Measurements from ENCODE around the gene ADGRG3. TPM values are rescaled to one million over a fixed set of nuclear protein-coding genes. Genes with fewer than 3 reads are reported as not detected.
A peak's percentile ranks its signal among the peaks of the same experiment; 100 is the strongest.

Gene ADGRG3
- total RNA-seq, 1 donor from 2014 or later, result not detected

DNA sequence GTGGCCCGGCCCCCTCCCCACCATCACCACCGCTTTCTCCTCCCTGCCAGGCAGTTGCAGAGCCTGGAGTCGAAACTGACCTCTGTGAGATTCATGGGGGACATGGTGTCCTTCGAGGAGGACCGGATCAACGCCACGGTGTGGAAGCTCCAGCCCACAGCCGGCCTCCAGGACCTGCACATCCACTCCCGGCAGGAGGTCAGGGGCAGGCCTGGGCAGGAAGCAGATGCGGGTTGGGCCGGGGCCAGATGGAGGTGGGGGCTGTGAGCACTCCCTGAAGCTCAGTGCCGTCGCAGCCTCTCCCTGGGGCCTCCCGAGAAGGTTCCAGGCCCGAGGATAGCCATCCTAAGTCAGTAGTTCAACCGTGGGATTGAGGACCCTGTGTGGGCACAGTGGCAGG is 14.2 kb upstream of the ADGRG3 start:
- no peak overlapping the region for H3K27ac Mint-ChIP-seq (ENCODE audit: unreplicated experiment)
- no peak for FAIRE-seq

GRCh38 chr16:57656342-57656955 is 11.7 kb upstream of the ADGRG3 start:
- no peak for FAIRE-seq
- peaks cover 16% of the 10 kb centered on the region for H3K4me1 ChIP-seq (ENCODE audit: insufficient read depth, low read length)
- no peak overlapping the region for H2AFZ ChIP-seq (ENCODE audit: low read depth, low read length)
- H3K27ac ChIP-seq (ENCODE audit: low read depth, low read length), result no peak overlapping the region
- H3K9ac ChIP-seq (ENCODE audit: low read length), result no peak overlapping the region
- DNase-seq (ENCODE audit: low read depth), result no peak
- H3K27ac Mint-ChIP-seq (ENCODE audit: unreplicated experiment), result no peak overlapping the region
- no peaks in the 10 kb centered on the region for H3K9me3 Mint-ChIP-seq (ENCODE audit: unreplicated experiment)
- H3K27me3 Mint-ChIP-seq (ENCODE audit: low read depth, unreplicated experiment), result peaks cover 14% of the 10 kb centered on the region
- H3K36me3 ChIP-seq (ENCODE audit: insufficient read depth, low read length), result no peaks in the 10 kb centered on the region
- H3K4me3 Mint-ChIP-seq (ENCODE audit: unreplicated experiment), result no peak overlapping the region
- peaks cover 2% of the 10 kb centered on the region for H3K36me3 Mint-ChIP-seq (ENCODE audit: low read depth, unreplicated experiment)
- H3K27me3 ChIP-seq (ENCODE audit: insufficient read depth, low read length), result no peaks in the 10 kb centered on the region
- H3K9me3 ChIP-seq (ENCODE audit: insufficient read depth, low read depth, low read length), result no peaks in the 10 kb centered on the region
- TF ChIP-seq CTCF (IDR thresholded peaks at IDR 0.05; ENCODE audit: insufficient read depth, low read depth, low read length) (no peak), EZH2 (IDR thresholded peaks at IDR 0.05; ENCODE audit: insufficient read depth, low read length) (no peak)
- H3K4me2 ChIP-seq (ENCODE audit: low read length), result no peak overlapping the region
- no peaks in the 10 kb centered on the region for H3K79me2 ChIP-seq (ENCODE audit: insufficient read depth, low read length)
- no peak overlapping the region for H3K4me3 ChIP-seq (ENCODE audit: insufficient read depth, low read depth, low read length)
- H4K20me1 ChIP-seq (ENCODE audit: insufficient read depth, low read length), result no peaks in the 10 kb centered on the region
- H3K4me1 Mint-ChIP-seq (ENCODE audit: low read depth, unreplicated experiment), result peaks cover 9% of the 10 kb centered on the region

More for the DNA sequence above, 14.2 kb upstream of the ADGRG3 start:
- TF ChIP-seq EZH2 (IDR thresholded peaks at IDR 0.05; ENCODE audit: insufficient read depth, low read length) (no peak), CTCF (IDR thresholded peaks at IDR 0.05; ENCODE audit: insufficient read depth, low read depth, low read length) (no peak)
- Mint-ChIP-seq H3K9me3 (ENCODE audit: unreplicated experiment) (no peaks in the 10 kb centered on the region), H3K27me3 (ENCODE audit: low read depth, unreplicated experiment) (peaks cover 10% of the 10 kb centered on the region), H3K4me3 (ENCODE audit: unreplicated experiment) (no peak overlapping the region), H3K36me3 (ENCODE audit: low read depth, unreplicated experiment) (peaks cover 2% of the 10 kb centered on the region), H3K4me1 (ENCODE audit: low read depth, unreplicated experiment) (peaks cover 9% of the 10 kb centered on the region)
- no peak for DNase-seq (ENCODE audit: low read depth)
- Histone ChIP-seq H2AFZ (ENCODE audit: low read depth, low read length) (peak overlapping the region; percentile 58), H3K9ac (ENCODE audit: low read length) (no peak overlapping the region), H3K4me2 (ENCODE audit: low read length) (peak overlapping the region; percentile 21), H3K36me3 (ENCODE audit: insufficient read depth, low read length) (no peaks in the 10 kb centered on the region), H3K27me3 (ENCODE audit: insufficient read depth, low read length) (no peaks in the 10 kb centered on the region), H3K27ac (ENCODE audit: low read depth, low read length) (no peak overlapping the region), H3K79me2 (ENCODE audit: insufficient read depth, low read length) (no peaks in the 10 kb centered on the region), H3K4me3 (ENCODE audit: insufficient read depth, low read depth, low read length) (no peak overlapping the region), H4K20me1 (ENCODE audit: insufficient read depth, low read length) (no peaks in the 10 kb centered on the region), H3K4me1 (ENCODE audit: insufficient read depth, low read length) (peaks cover 16% of the 10 kb centered on the region), H3K9me3 (ENCODE audit: insufficient read depth, low read depth, low read length) (no peaks in the 10 kb centered on the region)

DNA sequence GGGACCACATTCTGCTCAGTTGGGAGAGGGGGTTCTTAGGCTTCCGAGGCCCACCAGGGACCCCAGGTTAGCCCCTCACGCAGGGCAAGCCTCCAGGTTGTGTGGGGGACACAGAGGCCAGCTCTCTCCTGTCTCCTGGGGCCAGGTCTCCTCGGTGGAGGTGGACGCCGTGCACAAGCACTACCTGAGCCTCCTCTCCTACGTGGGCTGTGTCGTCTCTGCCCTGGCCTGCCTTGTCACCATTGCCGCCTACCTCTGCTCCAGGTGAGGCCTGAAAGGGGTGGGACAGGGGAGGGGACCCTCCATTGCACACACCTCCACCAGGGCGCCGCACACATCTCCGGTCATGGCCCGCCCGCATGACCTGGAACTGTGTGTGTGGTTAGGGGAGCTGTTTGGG is 10.9 kb upstream of the ADGRG3 start:
- Histone ChIP-seq H3K36me3 (ENCODE audit: insufficient read depth, low read length) (no peaks in the 10 kb centered on the region), H2AFZ (ENCODE audit: low read depth, low read length) (no peak overlapping the region), H3K4me1 (ENCODE audit: insufficient read depth, low read length) (peaks cover 16% of the 10 kb centered on the region), H3K27me3 (ENCODE audit: insufficient read depth, low read length) (no peaks in the 10 kb centered on the region), H3K4me3 (ENCODE audit: insufficient read depth, low read depth, low read length) (no peak overlapping the region), H3K9me3 (ENCODE audit: insufficient read depth, low read depth, low read length) (no peaks in the 10 kb centered on the region), H3K27ac (ENCODE audit: low read depth, low read length) (no peak overlapping the region), H4K20me1 (ENCODE audit: insufficient read depth, low read length) (no peaks in the 10 kb centered on the region), H3K4me2 (ENCODE audit: low read length) (no peak overlapping the region), H3K9ac (ENCODE audit: low read length) (no peak overlapping the region), H3K79me2 (ENCODE audit: insufficient read depth, low read length) (no peaks in the 10 kb centered on the region)
- Mint-ChIP-seq H3K4me1 (ENCODE audit: low read depth, unreplicated experiment) (peaks cover 9% of the 10 kb centered on the region), H3K27ac (ENCODE audit: unreplicated experiment) (no peak overlapping the region), H3K9me3 (ENCODE audit: unreplicated experiment) (no peaks in the 10 kb centered on the region), H3K27me3 (ENCODE audit: low read depth, unreplicated experiment) (peaks cover 14% of the 10 kb centered on the region), H3K4me3 (ENCODE audit: unreplicated experiment) (no peak overlapping the region), H3K36me3 (ENCODE audit: low read depth, unreplicated experiment) (peaks cover 5% of the 10 kb centered on the region)
- no peak for FAIRE-seq
- TF ChIP-seq EZH2 (IDR thresholded peaks at IDR 0.05; ENCODE audit: insufficient read depth, low read length) (no peak), CTCF (IDR thresholded peaks at IDR 0.05; ENCODE audit: insufficient read depth, low read depth, low read length) (no peak)
- no peak for DNase-seq (ENCODE audit: low read depth)
